Endothelial cell of umbilical vein (primary cell): ENCODE results near the gene BRICD5. TPM values are rescaled to one million over a fixed set of nuclear protein-coding genes. Genes with fewer than 3 reads are reported as not detected.

Experiments
- BruUV-seq: library from RNA; stranded (reverse); fragments of 400-500 nt; replicated peaks from 2 replicates; lab custom pipeline; 2021; lab: Mats Ljungman, UMichigan
- CTCF ChIA-PET: fragments of 300-600, 350-600 bp; sonication (Branson Sonifier 250); formaldehyde crosslinking; loops from one replicate; lab custom pipeline; 2021; ENCODE audit warnings: antibody characterized with exemption, inconsistent platforms; lab: Charles Lee
- POLR2A ChIA-PET: fragments of 300-600, 350-600 bp; sonication (Branson Sonifier 250); formaldehyde crosslinking; loops from one replicate; lab custom pipeline; 2021; ENCODE audit warnings: antibody characterized with exemption, inconsistent platforms; lab: Charles Lee
- DNase-seq: peaks from one replicate; pipeline ENCODE4 v3.0.0-alpha.2; 2011; ENCODE audit warnings: low read depth, low spot score
- FAIRE-seq: peaks from 2 replicates; lab custom pipeline; 2011; peaks lifted over from hg19 to GRCh38; lab: Jason Lieb, UNC
- H2AFZ ChIP-seq: 2 replicates; pipeline ENCODE4 v1.6.0; 2012; ENCODE audit warnings: low read depth, low read length, control low read depth, inconsistent platforms
- H3K27ac ChIP-seq: 2 replicates; pipeline ENCODE4 v1.5.1; 2011; ENCODE audit warnings: low read depth, mild to moderate bottlenecking, control low read depth, low read length, moderate library complexity; ENCODE audit not compliant: insufficient read depth
- H3K27me3 ChIP-seq, 2 experiments: 2 replicates each; pipeline versions ENCODE4 v1.6.0 to v1.6.1; 2011; ENCODE audit warnings: low read length in 2 of 2, mixed read lengths in 1 of 2; ENCODE audit not compliant: control insufficient read depth in 2 of 2, insufficient read depth in 2 of 2
- H3K36me3 ChIP-seq, 2 experiments: 2 replicates in 1 of 2; 3 replicates in 1 of 2; pipeline ENCODE4 v1.5.1; 2011; ENCODE audit warnings: low read length in 2 of 2, mild to moderate bottlenecking in 1 of 2, moderate library complexity in 1 of 2; ENCODE audit not compliant: control insufficient read depth in 2 of 2, insufficient read depth in 2 of 2; ENCODE audit errors: extremely low read depth in 1 of 2
- H3K4me1 ChIP-seq: 3 replicates; pipeline ENCODE4 v1.5.1; 2011; ENCODE audit warnings: mild to moderate bottlenecking, low read length; ENCODE audit not compliant: control insufficient read depth, insufficient read depth; ENCODE audit errors: extremely low read depth
- H3K4me2 ChIP-seq: 2 replicates; pipeline ENCODE4 v1.6.1; 2011; ENCODE audit warnings: low read length, control low read depth, mixed read lengths; ENCODE audit not compliant: insufficient read depth
- H3K4me3 ChIP-seq, 3 experiments: fragments of 200-600 bp in 1 of 3; sonication (generic), shearing (Covaris generic) in 1 of 3; replicated peaks in 1 of 3; 2 replicates each; pipeline ENCODE4 v1.5.1; 2011 to 2016; ENCODE audit warnings: control low read depth in 3 of 3, low read length in 3 of 3, mild to moderate bottlenecking in 2 of 3, inconsistent platforms in 1 of 3, low read depth in 1 of 3, moderate library complexity in 1 of 3; ENCODE audit not compliant: insufficient read depth in 1 of 3
- H3K79me2 ChIP-seq: 2 replicates; pipeline ENCODE4 v1.6.0; 2012; ENCODE audit warnings: low read length, inconsistent platforms; ENCODE audit not compliant: control insufficient read depth, insufficient read depth
- H3K9ac ChIP-seq: replicated peaks from 2 replicates; pipeline ENCODE3; 2011; ENCODE audit warnings: low read length, control low read depth; ENCODE audit not compliant: insufficient read depth; ENCODE audit errors: extremely low read depth
- H3K9me1 ChIP-seq: replicated peaks from 3 replicates; pipeline ENCODE4 v1.6.0; 2011; ENCODE audit warnings: mild to moderate bottlenecking, low read length; ENCODE audit not compliant: control insufficient read depth, insufficient read depth; ENCODE audit errors: extremely low read depth
- H3K9me3 ChIP-seq: replicated peaks from 2 replicates; pipeline ENCODE4 v1.5.1; 2012; ENCODE audit warnings: low read length, inconsistent platforms; ENCODE audit not compliant: control insufficient read depth, insufficient read depth
- H4K20me1 ChIP-seq: replicated peaks from 2 replicates; pipeline ENCODE3; 2011; ENCODE audit warnings: mild to moderate bottlenecking, low read length; ENCODE audit not compliant: control insufficient read depth, insufficient read depth; ENCODE audit errors: extremely low read depth
- CTCF ChIP-seq, 2 donors: IDR thresholded peaks; 1 replicate in 1 of 2; 2 replicates in 1 of 2; pipeline ENCODE4 v1.5.1; 2011; ENCODE audit warnings: low read length in 2 of 2, mild to moderate bottlenecking in 2 of 2, moderate library complexity in 2 of 2, control low read depth in 1 of 2, inconsistent platforms in 1 of 2, low read depth in 1 of 2; ENCODE audit not compliant: insufficient read depth in 1 of 2; ENCODE audit errors: extremely low read depth in 1 of 2
- EZH2 ChIP-seq: IDR thresholded peaks from 2 replicates; pipeline ENCODE4 v1.6.1; 2012; ENCODE audit warnings: borderline replicate concordance, low read depth, mild to moderate bottlenecking, moderate library complexity, low read length, inconsistent platforms; ENCODE audit not compliant: severe bottlenecking
- JUN ChIP-seq: IDR thresholded peaks from 2 replicates; pipeline ENCODE4 v1.6.1; 2011; ENCODE audit warnings: borderline replicate concordance, low read depth; ENCODE audit not compliant: insufficient read length, insufficient read depth
- MAX ChIP-seq: IDR thresholded peaks from 2 replicates; pipeline ENCODE4 v1.6.1; 2011; ENCODE audit not compliant: insufficient read depth, insufficient read length
- MYC ChIP-seq: IDR thresholded peaks from one replicate; pipeline ENCODE4 v1.6.1; 2011; ENCODE audit warnings: mild to moderate bottlenecking, low read depth, low read length
- POLR2A ChIP-seq: IDR thresholded peaks from 2 replicates; pipeline ENCODE4 v1.6.1; 2012; ENCODE audit warnings: low read depth, mild to moderate bottlenecking, control low read depth, low read length
- dilution Hi-C: fragments of 300-500 bp; cut with MboI; formaldehyde crosslinking; loops from one replicate; pipeline ENCODE4 v1.15.0; 2019; ENCODE audit warnings: low sequenced_read_pairs; ENCODE audit not compliant: extremely low pct_ligation_motif_present
- intact Hi-C: fragments of 100-400 bp; cut with micrococcal nuclease; formaldehyde crosslinking; loops from one replicate; pipeline ENCODE4 v1.10.0; 2022
- polyA plus RNA-seq, 4 experiments: library from polyadenylated mRNA; depleted of rRNA in 3 of 4; stranded (reverse) in 3 of 4; unstranded in 1 of 4; fragments of >200 nt; gene quantifications; 2 replicates each; pipeline versions ENCODE4 v1.2.1 to v1.2.3, GENCODE V29; 2011 to 2012; ENCODE audit warnings: missing spikeins in 1 of 4
- total RNA-seq: library from RNA; stranded (reverse); gene quantifications from 2 replicates; pipeline ENCODE4 v1.2.3, GENCODE V29; 2021

Gene BRICD5
- total and polyA plus RNA-seq, 2 donors (not counting 3 experiments of a cell fraction or from before 2014, with no cell fraction given), result 5.6 to 8.4 TPM

GRCh38 chr16:2194852-2195321 is 15.8 kb downstream of the BRICD5 start:
- Histone ChIP-seq H3K4me1 (no peaks in the 10 kb centered on the region), H3K27ac (no peak overlapping the region), H3K9me3 (no peaks in the 10 kb centered on the region), H3K9ac (no peak overlapping the region), H4K20me1 (no peaks in the 10 kb centered on the region), H3K4me2 (no peak overlapping the region), H3K4me3 (no peak overlapping the region), H3K27me3 (peaks cover 26 to 35% of the 10 kb centered on the region in 2 experiments), H3K9me1 (no peaks in the 10 kb centered on the region), H3K36me3 (no peaks in the 10 kb centered on the region), H3K79me2 (no peaks in the 10 kb centered on the region), H2AFZ (no peak overlapping the region)
- intact Hi-C loops, result loop anchor here (5.0 kb wide), 1 partner anchor 57 kb away; the partner anchor contains the start of gene ECI1
- ChIA-PET POLR2A (interaction anchor here (2.6 kb wide), 1 partner anchor 39 kb away, joined by 8 read pairs; the partner anchor contains the start of gene TRAF7), CTCF (interaction anchor here (1.0 to 1.6 kb wide), 8 partner anchors 9 to 306 kb away, joined by 3 to 11 read pairs (median 4); partner anchors contain the start of genes PGP and RAB26)
- DNase-seq, result peak; percentile 31
- no TSS peak for BruUV-seq
- dilution Hi-C loops, result no loop called here
- peak; percentile 56 for FAIRE-seq
- TF ChIP-seq MYC, result no peak
- TF ChIP-seq POLR2A, result no peak
- no peak for TF ChIP-seq JUN
- no peak for TF ChIP-seq EZH2
- peak; percentile 8 to 39 for TF ChIP-seq CTCF (IDR thresholded peaks at IDR 0.05; ENCODE audit: extremely low read depth in 1 of 2, insufficient read depth in 1 of 2, low read depth in 1 of 2, low read length in 2 of 2)
- no peak for TF ChIP-seq MAX
